H1 (cell line): ENCODE measurements around the gene SLC5A4.
A peak's percentile ranks its signal among the peaks of the same experiment; 100 is the strongest.

ENCODE experiments used
- BACH1 ChIP-seq: IDR thresholded peaks from 2 replicates; pipeline ENCODE4 v1.6.1; 2012; ENCODE audit warnings: low read length, improper control_type of control experiment
- EP300 ChIP-seq, 2 experiments: IDR thresholded peaks; 1 replicate in 1 of 2; 2 replicates in 1 of 2; pipeline ENCODE4 v1.6.1; 2011 to 2012; ENCODE audit warnings: low read depth in 2 of 2, low read length in 2 of 2, mild to moderate bottlenecking in 2 of 2, borderline replicate concordance in 1 of 2, inconsistent platforms in 1 of 2, moderate library complexity in 1 of 2
- EZH2 ChIP-seq: fragments of 200-600 bp; sonication (generic); IDR thresholded peaks from 2 replicates; pipeline ENCODE4 v1.7.1; 2012; ENCODE audit warnings: low read depth, mild to moderate bottlenecking, moderate library complexity, low read length, inconsistent platforms; ENCODE audit not compliant: severe bottlenecking
- MAFK ChIP-seq: IDR thresholded peaks from 2 replicates; pipeline ENCODE4 v1.6.1; 2012; ENCODE audit warnings: low read depth, mild to moderate bottlenecking, improper control_type of control experiment, low read length
- RAD21 ChIP-seq, 2 experiments: IDR thresholded peaks in 1 of 2; conservative IDR thresholded peaks in 1 of 2; 2 replicates each; pipeline ENCODE4 v1.6.1; 2011; ENCODE audit warnings: low read depth in 2 of 2, low read length in 2 of 2, improper control_type of control experiment in 1 of 2, inconsistent platforms in 1 of 2, mild to moderate bottlenecking in 1 of 2, moderate library complexity in 1 of 2
- SIN3A ChIP-seq, 2 experiments: IDR thresholded peaks in 1 of 2; conservative IDR thresholded peaks in 1 of 2; 2 replicates each; pipeline ENCODE4 v1.6.1; 2011 to 2012; ENCODE audit warnings: low read length in 2 of 2, improper control_type of control experiment in 1 of 2, low read depth in 1 of 2, mild to moderate bottlenecking in 1 of 2
- SP1 ChIP-seq: IDR thresholded peaks from 2 replicates; pipeline ENCODE4 v1.6.1; 2011; ENCODE audit warnings: low read depth, low read length
- TCF12 ChIP-seq: IDR thresholded peaks from 2 replicates; pipeline ENCODE4 v1.6.1; 2011; ENCODE audit warnings: low read depth, mild to moderate bottlenecking, low read length
- YY1 ChIP-seq: IDR thresholded peaks from 2 replicates; pipeline ENCODE4 v1.6.1; 2011; ENCODE audit warnings: low read depth, mild to moderate bottlenecking, low read length
- TF ChIP-seq, protein P1 (sequence below), 3 experiments: IDR thresholded peaks; 1 replicate in 2 of 3; 2 replicates in 1 of 3; pipeline versions ENCODE4 v1.5.1 to v1.6.1; 2011; ENCODE audit warnings: low read length in 3 of 3, mild to moderate bottlenecking in 3 of 3, inconsistent platforms in 2 of 3, low read depth in 1 of 3, moderate library complexity in 1 of 3; ENCODE audit not compliant: insufficient read depth in 1 of 3; ENCODE audit errors: control extremely low read depth in 1 of 3

DNA sequence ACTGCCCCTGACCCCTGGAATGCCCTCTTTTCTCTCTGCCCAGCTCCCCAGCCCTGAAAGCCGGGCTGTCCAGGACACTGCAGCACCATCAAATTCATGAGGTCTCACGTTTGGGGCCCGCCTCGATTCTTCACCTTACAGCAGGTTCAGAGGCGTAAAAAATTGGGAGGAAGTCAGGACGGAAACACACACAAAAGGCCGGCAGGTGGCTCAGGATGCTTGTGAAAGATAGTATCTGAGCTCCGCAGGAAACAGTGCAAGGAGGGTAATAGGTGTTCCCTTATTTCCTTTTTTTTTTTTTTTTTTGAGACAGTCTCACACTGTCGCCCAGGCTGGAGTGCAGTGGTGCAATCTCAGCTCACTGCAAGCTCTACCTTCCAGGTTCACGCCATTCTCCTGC lies 54.4 kb downstream of the SLC5A4 start:
- TF ChIP-seq BACH1 (no peak), TCF12 (no peak), EP300 (IDR thresholded peaks at IDR 0.05; ENCODE audit: borderline replicate concordance in 1 of 2, low read depth in 2 of 2, low read length in 2 of 2) (no peak), EZH2 (no peak), MAFK (no peak), SP1 (no peak), SIN3A (conservative IDR thresholded peaks at IDR 0.05 in 1 of 2, IDR thresholded peaks at IDR 0.05 in 1 of 2; ENCODE audit: low read depth in 1 of 2, low read length in 2 of 2) (no peak), RAD21 (IDR thresholded peaks at IDR 0.05 in 1 of 2, conservative IDR thresholded peaks at IDR 0.05 in 1 of 2; ENCODE audit: low read depth in 2 of 2, low read length in 2 of 2) (peak in 1 of 2 experiments; percentile 7; a peak in 1 of 4 replicates), YY1 (no peak)
- TF ChIP-seq, protein P1, sequence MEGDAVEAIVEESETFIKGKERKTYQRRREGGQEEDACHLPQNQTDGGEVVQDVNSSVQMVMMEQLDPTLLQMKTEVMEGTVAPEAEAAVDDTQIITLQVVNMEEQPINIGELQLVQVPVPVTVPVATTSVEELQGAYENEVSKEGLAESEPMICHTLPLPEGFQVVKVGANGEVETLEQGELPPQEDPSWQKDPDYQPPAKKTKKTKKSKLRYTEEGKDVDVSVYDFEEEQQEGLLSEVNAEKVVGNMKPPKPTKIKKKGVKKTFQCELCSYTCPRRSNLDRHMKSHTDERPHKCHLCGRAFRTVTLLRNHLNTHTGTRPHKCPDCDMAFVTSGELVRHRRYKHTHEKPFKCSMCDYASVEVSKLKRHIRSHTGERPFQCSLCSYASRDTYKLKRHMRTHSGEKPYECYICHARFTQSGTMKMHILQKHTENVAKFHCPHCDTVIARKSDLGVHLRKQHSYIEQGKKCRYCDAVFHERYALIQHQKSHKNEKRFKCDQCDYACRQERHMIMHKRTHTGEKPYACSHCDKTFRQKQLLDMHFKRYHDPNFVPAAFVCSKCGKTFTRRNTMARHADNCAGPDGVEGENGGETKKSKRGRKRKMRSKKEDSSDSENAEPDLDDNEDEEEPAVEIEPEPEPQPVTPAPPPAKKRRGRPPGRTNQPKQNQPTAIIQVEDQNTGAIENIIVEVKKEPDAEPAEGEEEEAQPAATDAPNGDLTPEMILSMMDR (IDR thresholded peaks at IDR 0.05; ENCODE audit: control extremely low read depth in 1 of 3, insufficient read depth in 1 of 3, low read depth in 1 of 3, low read length in 3 of 3): no peak
